GM19035 (cell line): ENCODE data around the gene ALG9.
"Not testable (repeated sequence)": the region's sequence is repeated elsewhere in the genome, so short reads cannot be mapped to it uniquely, and the experiment has no call there.

ENCODE experiments used
- ATAC-seq: cut with Tn5 transposase; IDR thresholded peaks from one replicate; pipeline ENCODE4 v1.9.1; 2021; ENCODE audit not compliant: unreplicated experiment

The ALG9 gene

DNA sequence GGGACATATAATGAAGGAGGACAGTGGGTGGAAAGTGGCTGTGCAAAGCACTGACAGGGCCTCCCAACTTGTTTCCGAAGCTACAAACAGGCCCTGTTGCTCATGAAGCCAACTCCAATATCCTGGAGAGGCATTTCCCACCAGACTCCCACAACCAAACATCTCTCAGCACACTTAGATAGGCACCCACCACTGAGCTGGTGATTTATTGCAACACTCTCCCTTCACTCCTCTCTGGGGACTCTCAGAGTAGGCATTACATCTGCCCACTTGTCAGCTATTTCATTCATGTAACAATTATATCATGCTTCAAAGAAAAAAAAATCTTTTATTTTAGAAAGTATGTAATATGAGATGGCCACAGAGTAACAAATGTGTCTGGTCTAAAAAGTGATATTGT, 73.1 kb downstream of the ALG9 start:
- no peak for ATAC-seq

- ATAC-seq = no peak
These were observed 74.2 kb downstream of the ALG9 start for GRCh38 chr11:111797145-111797581.

GRCh38 chr11:111796696-111797095, 74.7 kb downstream of the ALG9 start:
- ATAC-seq = no peak

- no peak for ATAC-seq
These were observed 75.9 kb downstream of the ALG9 start for GRCh38 chr11:111795334-111795985.

GRCh38 chr11:111793863-111794262, 77.5 kb downstream of the ALG9 start:
- no peak for ATAC-seq

- ATAC-seq = no peak
These were observed 78.4 kb downstream of the ALG9 start for GRCh38 chr11:111792955-111793500.

DNA sequence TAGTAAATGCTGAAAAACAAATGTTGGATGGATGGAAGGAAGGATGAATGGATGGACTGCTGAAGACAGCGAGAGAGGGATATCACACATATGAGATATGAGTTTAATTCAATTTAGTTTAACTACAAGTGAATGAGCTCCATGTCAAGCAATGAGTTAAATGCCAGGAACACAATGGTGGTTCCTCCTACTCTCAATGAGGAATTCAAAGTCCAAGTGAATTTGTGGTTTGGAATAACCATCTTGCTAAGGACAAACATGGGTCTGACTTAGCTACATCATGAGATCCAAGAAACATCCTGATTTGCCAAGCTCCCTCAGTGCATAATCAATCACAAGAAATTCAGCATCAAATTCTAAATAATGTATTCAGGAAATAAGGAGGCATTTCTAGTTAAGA, 79.1 kb downstream of the ALG9 start:
- no peak for ATAC-seq

- no peak for ATAC-seq
These were observed 82.9 kb downstream of the ALG9 start for GRCh38 chr11:111788464-111788863.

- no peak for ATAC-seq
These were observed 83.3 kb downstream of the ALG9 start for GRCh38 chr11:111788051-111788450.

GRCh38 chr11:111785886-111786412, 85.4 kb downstream of the ALG9 start:
- ATAC-seq = no peak

DNA sequence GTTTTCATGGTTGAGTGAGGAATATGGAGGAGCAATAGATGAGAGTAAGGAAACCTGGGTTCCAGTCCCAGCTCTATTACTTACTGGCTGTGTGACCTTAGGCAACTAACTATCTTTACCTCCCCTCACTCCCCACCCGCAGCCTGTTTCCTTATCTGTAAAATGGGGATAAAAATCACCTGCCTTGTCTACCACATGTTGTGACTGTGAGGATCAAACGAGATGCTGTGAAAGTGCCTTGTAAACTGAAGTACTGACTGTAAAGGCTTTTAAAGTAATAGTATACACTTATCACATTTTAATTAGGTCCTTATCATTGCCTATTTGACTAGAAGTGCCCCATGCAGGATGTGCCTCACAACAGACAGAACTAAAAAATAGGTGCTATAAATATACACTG, 86.3 kb downstream of the ALG9 start:
- no peak for ATAC-seq

DNA sequence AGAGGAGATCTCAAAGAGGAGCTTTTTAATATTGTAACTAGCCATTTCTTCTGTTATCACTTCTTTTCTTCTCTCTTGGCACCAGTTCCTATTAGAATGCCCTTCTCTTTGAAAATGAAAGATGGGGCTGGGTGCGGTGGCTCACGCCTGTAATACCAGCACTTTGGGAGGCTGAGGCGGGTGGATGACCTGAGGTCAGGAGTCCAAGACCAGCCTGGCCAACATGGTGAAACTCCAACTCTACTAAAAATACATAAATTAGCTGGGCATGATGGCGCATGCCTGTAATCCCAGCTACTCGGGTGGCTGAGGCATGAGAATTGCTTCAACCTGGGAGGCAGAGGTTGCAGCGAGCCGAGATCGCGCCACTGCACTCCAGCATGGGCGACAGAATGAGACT, 87.1 kb downstream of the ALG9 start:
- not testable (repeated sequence) for ATAC-seq

GRCh38 chr11:111782109-111782741, 89.2 kb downstream of the ALG9 start:
- ATAC-seq = no peak

DNA sequence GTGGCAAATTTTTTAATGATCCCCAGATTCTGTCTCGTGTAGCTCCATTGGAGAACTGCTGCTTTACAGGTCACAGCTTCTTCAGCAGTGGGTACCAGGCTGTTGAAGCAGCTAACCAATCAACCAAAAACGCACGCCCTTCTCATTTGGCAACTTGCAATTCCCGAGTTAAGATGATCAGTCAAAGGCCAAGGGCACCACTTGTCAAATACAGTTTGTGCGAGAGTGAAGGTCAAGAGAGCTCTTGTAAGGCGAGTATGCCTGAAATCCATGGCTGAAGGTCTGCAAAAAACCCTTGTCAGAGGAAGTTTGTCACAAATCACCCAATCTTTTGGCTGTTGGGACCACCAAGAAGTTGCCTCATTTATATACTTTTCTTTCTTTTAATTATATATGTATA, 92.3 kb downstream of the ALG9 start:
- no peak for ATAC-seq

DNA sequence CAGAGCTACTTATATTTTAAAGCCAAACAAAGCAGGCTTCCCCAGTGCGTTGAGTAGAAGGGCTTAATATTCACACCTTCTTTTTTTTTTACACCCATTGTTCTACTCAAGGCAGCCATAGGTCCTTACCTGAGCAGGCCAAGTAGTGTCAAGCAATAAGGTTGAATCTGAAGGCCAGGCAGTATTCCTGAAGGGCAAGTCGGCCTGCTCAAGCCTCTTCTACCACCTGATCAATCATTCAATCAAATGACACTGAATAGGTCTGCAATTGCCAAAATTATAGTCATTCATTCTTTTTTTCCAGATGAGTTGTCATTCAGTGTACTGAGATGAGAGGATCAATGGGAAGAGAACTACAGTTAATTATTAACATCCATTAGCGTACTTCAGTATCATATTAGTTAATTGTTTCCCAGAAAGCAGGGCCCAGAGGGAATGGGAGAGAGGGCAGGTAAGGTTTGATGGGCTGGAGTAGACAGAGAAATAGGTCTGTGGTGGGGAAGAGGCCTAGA, 93.3 kb downstream of the ALG9 start:
- no peak for ATAC-seq

- peak; percentile 59 for ATAC-seq
These were observed 94.0 kb downstream of the ALG9 start for GRCh38 chr11:111777094-111778046.

DNA sequence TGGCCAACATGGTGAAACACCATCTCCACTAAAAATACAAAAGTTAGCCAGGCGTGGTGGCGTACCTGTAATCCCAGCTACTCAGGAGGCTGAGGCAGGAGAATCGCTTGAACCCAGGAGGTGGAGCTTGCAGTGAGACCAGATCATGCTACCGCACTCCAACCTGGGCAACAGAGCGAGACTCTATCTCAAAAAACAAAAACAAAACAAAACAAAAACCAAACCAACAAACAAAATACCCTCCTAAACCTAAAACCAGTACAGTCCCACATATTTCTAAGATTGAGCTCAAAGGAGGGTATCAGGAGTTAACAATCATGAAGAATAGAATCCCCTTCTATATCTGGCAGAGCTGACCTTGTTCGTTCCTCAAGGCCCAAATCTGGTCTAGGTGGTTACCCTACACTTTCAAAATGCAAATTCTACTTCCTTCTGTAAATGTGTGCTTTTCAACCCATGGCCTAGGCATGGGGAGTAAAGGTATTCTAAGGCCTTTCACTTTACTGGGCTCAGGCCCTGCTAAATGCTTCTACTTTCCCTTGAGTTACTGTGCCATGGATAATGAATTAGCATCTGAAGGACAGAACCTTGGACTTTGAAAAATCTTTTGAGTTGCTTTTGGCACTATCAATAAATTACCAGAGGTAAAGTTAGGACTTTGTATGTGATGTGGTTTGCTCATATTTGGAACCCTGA, 94.8 kb downstream of the ALG9 start:
- ATAC-seq = peak; percentile 97

DNA sequence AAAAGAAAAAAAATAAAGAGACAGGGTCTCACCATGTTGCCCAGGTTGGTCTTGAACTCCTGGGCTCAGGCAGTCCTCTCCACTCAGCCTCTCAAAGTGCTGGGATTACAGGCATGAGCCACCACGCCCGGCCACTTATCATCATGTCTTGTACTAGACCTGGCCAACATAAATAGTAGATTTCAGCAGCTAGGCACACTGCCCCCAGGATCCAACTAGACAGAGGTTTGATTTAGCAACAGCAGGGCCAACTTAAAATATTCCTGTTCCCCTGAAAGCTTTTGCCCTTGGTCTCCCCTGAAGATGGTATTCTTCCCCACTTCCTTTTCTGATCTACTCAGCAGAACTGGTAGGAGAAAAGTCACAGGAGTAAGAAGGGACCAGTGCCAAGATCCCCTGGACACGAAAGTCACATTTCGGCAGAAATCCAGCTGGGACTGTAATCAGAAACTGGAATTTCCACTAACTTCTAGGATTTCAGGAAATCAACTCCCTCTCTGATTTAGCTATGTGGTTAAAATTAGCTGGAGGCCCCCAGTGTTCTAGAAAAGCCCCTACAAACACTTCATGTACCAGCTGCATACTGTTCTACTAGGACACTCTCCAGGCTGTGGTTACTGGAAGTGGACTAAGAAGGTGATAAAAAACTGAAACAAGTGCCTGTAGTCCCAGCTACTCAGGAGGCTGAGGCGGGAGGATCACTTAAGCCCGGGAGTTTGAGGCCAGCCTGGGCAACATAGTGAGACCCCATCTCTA, 96.2 kb downstream of the ALG9 start:
- no peak for ATAC-seq

DNA sequence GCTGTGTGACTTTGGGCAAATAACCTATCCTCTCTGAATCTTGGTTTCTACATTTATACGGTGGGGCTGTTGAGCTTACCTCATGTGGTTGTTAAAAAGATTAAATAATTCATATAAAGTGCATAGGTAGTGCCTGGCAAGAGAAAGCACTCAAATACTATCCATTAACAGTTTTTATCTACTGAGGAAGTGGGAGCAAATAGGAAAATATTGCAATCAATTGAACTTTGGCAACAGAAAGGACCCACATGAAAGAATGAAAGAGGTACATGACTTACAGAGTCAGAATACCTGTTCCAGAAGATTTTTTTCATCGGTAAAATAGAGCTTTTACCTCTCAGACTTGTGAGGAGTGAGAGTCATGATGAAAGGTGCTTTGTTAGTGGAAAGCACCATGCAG, 98.8 kb downstream of the ALG9 start:
- ATAC-seq = no peak

DNA sequence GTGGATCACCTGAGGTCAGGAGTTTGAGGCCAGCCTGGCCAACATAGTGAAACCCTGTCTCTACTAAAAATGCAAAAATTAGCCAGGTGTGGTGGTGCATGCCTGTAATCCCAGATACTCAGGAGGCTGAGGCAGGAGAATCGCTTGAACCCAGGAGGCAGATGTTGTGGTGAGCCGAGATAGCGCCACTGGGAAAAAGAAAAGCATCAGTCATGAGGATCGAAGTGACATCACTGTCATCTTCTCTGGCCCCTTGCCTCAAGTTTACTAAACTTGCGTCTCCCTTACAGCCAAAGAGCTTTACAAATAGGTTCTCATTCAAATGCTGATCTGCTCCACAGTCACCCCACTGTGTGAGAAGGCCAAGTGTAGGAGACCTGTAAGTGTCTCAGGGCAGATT, 100.2 kb downstream of the ALG9 start:
- not testable (repeated sequence) for ATAC-seq
